ENCODE data around the gene ERAL1.
"Not testable (repeated sequence)": the region's sequence is repeated elsewhere in the genome, so short reads cannot be mapped to it uniquely, and the experiment has no call there.

DNA sequence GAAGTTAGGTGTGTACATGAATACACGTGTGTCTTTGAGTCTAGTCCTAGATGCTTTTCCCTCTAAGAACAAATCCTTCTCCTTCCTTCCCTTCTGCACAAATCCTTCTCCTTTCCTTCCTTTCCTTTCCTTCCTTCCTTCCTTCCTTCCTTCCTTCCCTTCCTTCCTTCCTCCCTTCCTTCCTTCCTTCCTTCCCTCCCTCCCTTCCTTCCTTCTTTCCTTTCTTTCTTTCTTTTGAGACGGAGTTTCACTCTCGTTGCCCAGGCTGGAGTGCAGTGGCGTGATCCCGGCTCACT, 48.7 kb downstream of the ERAL1 start:
- TF ChIP-seq, protein P1, sequence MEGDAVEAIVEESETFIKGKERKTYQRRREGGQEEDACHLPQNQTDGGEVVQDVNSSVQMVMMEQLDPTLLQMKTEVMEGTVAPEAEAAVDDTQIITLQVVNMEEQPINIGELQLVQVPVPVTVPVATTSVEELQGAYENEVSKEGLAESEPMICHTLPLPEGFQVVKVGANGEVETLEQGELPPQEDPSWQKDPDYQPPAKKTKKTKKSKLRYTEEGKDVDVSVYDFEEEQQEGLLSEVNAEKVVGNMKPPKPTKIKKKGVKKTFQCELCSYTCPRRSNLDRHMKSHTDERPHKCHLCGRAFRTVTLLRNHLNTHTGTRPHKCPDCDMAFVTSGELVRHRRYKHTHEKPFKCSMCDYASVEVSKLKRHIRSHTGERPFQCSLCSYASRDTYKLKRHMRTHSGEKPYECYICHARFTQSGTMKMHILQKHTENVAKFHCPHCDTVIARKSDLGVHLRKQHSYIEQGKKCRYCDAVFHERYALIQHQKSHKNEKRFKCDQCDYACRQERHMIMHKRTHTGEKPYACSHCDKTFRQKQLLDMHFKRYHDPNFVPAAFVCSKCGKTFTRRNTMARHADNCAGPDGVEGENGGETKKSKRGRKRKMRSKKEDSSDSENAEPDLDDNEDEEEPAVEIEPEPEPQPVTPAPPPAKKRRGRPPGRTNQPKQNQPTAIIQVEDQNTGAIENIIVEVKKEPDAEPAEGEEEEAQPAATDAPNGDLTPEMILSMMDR (conservative IDR thresholded peaks at IDR 0.05 in 1 of 2, IDR thresholded peaks at IDR 0.05 in 1 of 2; ENCODE audit: low read depth in 1 of 2, low read length in 2 of 2) = not testable (repeated sequence)
- TF ChIP-seq EZH2 (IDR thresholded peaks at IDR 0.05; ENCODE audit: low read length, missing control alignments) = not testable (repeated sequence)

Measured in fibroblast of lung (primary cell).